ENCODE measurements around the gene TRMO.

- TF ChIP-seq EZH2 (IDR thresholded peaks at IDR 0.05; ENCODE audit: low read depth, low read length, severe bottlenecking) (no peak), RAD21 (IDR thresholded peaks at IDR 0.05 in 1 of 2, conservative IDR thresholded peaks at IDR 0.05 in 1 of 2; ENCODE audit: low read depth in 2 of 2, low read length in 2 of 2) (no peak), SP1 (IDR thresholded peaks at IDR 0.05; ENCODE audit: low read depth, low read length) (no peak), RBBP5 (IDR thresholded peaks at IDR 0.05; ENCODE audit: borderline replicate concordance, low read depth, low read length) (no peak), POLR2AphosphoS5 (IDR thresholded peaks at IDR 0.05; ENCODE audit: low read depth, low read length) (no peak), GABPA (IDR thresholded peaks at IDR 0.05; ENCODE audit: borderline replicate concordance, insufficient read depth, low read length) (no peak), BRCA1 (IDR thresholded peaks at IDR 0.05; ENCODE audit: low read depth, low read length) (no peak), HDAC2 (IDR thresholded peaks at IDR 0.05; ENCODE audit: borderline replicate concordance in 1 of 2, low read depth in 2 of 2, low read length in 2 of 2) (no peak), TBP (IDR thresholded peaks at IDR 0.05; ENCODE audit: low read depth, low read length) (no peak)
These were observed 40.3 kb upstream of the TRMO start for GRCh38 chr9:97962575-97962974.

Measured in H1 (cell line).